Effector memory CD8-positive, alpha-beta T cell (primary cell): ENCODE measurements around the gene PLEKHA3.

Experiments
- ATAC-seq: fragments of 150-1000 bp; cut with Tn5 transposase; replicated peaks from 2 replicates; pipeline ENCODE4 v1.10.0; 2021; ENCODE audit warnings: mild to moderate bottlenecking, moderate library complexity
- DNase-seq, 3 experiments: peaks; one replicate each; pipeline ENCODE4 v3.0.0; 2021
- H3K27ac Mint-ChIP-seq, 2 donors: one replicate each; pipeline ENCODE4 v1.8.0; 2022; ENCODE audit warnings: mild to moderate bottlenecking in 2 of 2, mixed read lengths in 2 of 2, moderate library complexity in 2 of 2
- H3K27me3 Mint-ChIP-seq, 2 donors: one replicate each; pipeline ENCODE4 v1.8.0; 2022; ENCODE audit warnings: mixed read lengths in 2 of 2
- H3K36me3 Mint-ChIP-seq: one replicate; pipeline ENCODE4 v1.8.0; 2022; ENCODE audit warnings: mild to moderate bottlenecking, moderate library complexity, mixed read lengths; ENCODE audit not compliant: insufficient read depth
- H3K4me1 Mint-ChIP-seq, 2 donors: one replicate each; pipeline ENCODE4 v1.8.0; 2022; ENCODE audit warnings: low read depth in 2 of 2, mixed read lengths in 2 of 2
- H3K4me3 Mint-ChIP-seq, 2 donors: one replicate each; pipeline ENCODE4 v1.8.0; 2022; ENCODE audit warnings: mild to moderate bottlenecking in 2 of 2, mixed read lengths in 2 of 2, moderate library complexity in 2 of 2
- H3K9me3 Mint-ChIP-seq, 2 donors: one replicate each; pipeline ENCODE4 v1.8.0; 2022; ENCODE audit warnings: mixed read lengths in 2 of 2

The PLEKHA3 gene

GRCh38 chr2:178542161-178542560 is 61.9 kb downstream of the PLEKHA3 start:
- H3K27ac Mint-ChIP-seq: peak overlapping the region in 1 of 2 donors; percentile 60

GRCh38 chr2:178542569-178542968 is 62.3 kb downstream of the PLEKHA3 start:
- H3K36me3 Mint-ChIP-seq: peaks cover 18% of the 10 kb centered on the region
- H3K27ac Mint-ChIP-seq: peak overlapping the region in 1 of 2 donors; percentile 60
- H3K4me3 Mint-ChIP-seq: no peak overlapping the region
- H3K27me3 Mint-ChIP-seq: no peaks in the 10 kb centered on the region
- no peaks in the 10 kb centered on the region for H3K9me3 Mint-ChIP-seq
- DNase-seq (no peak), ATAC-seq (no peak)
- H3K4me1 Mint-ChIP-seq: no peaks in the 10 kb centered on the region

More at GRCh38 chr2:178542161-178542560, 61.9 kb downstream of the PLEKHA3 start:
- no peaks in the 10 kb centered on the region for H3K4me1 Mint-ChIP-seq
- H3K36me3 Mint-ChIP-seq: peaks cover 18% of the 10 kb centered on the region
- ATAC-seq: no peak
- no peaks in the 10 kb centered on the region for H3K9me3 Mint-ChIP-seq
- no peak for DNase-seq
- no peak overlapping the region for H3K4me3 Mint-ChIP-seq
- H3K27me3 Mint-ChIP-seq: no peaks in the 10 kb centered on the region

- H3K9me3 Mint-ChIP-seq: no peaks in the 10 kb centered on the region
- H3K27ac Mint-ChIP-seq: no peak overlapping the region
- no peak for ATAC-seq
- no peak for DNase-seq
- no peaks in the 10 kb centered on the region for H3K4me1 Mint-ChIP-seq
- no peak overlapping the region for H3K4me3 Mint-ChIP-seq
- H3K27me3 Mint-ChIP-seq: no peaks in the 10 kb centered on the region
- H3K36me3 Mint-ChIP-seq: peaks cover 8% of the 10 kb centered on the region
Observed at GRCh38 chr2:178550352-178550751, 70.1 kb downstream of the PLEKHA3 start.

- no peaks in the 10 kb centered on the region for H3K4me1 Mint-ChIP-seq
- no peaks in the 10 kb centered on the region for H3K9me3 Mint-ChIP-seq
- H3K27ac Mint-ChIP-seq: no peak overlapping the region
- ATAC-seq (no peak), DNase-seq (no peak)
- H3K4me3 Mint-ChIP-seq: no peak overlapping the region
- H3K36me3 Mint-ChIP-seq: peaks cover 3% of the 10 kb centered on the region
- H3K27me3 Mint-ChIP-seq: no peaks in the 10 kb centered on the region
Observed at GRCh38 chr2:178553047-178553446, 72.8 kb downstream of the PLEKHA3 start.
